HG02981 (cell line): ENCODE results near the gene CEP131.
"Not testable (repeated sequence)": the region's sequence is repeated elsewhere in the genome, so short reads cannot be mapped to it uniquely, and the experiment has no call there.

Experiments used
- ATAC-seq: cut with Tn5 transposase; IDR thresholded peaks from one replicate; pipeline ENCODE4 v1.9.1; 2021; ENCODE audit warnings: mild to moderate bottlenecking, moderate library complexity; ENCODE audit not compliant: unreplicated experiment

The CEP131 gene

GRCh38 chr17:81228834-81229665 is 6.3 kb upstream of the CEP131 start:
- ATAC-seq = no peak

- ATAC-seq = no peak
These were observed 5.7 kb upstream of the CEP131 start for GRCh38 chr17:81228420-81228819.

GRCh38 chr17:81227630-81228029 is 4.9 kb upstream of the CEP131 start:
- not testable (repeated sequence) for ATAC-seq

GRCh38 chr17:81223762-81224130 is 981 bp upstream of the CEP131 start:
- ATAC-seq = no peak

GRCh38 chr17:81222620-81222905 is 202 bp downstream of the CEP131 start:
- ATAC-seq = no peak

GRCh38 chr17:81221842-81222619 is 734 bp downstream of the CEP131 start:
- ATAC-seq = no peak

- no peak for ATAC-seq
These were observed 1.4 kb downstream of the CEP131 start for GRCh38 chr17:81221371-81221841.

GRCh38 chr17:81219476-81220180 is 3.1 kb downstream of the CEP131 start:
- ATAC-seq = no peak

- no peak for ATAC-seq
These were observed 3.8 kb downstream of the CEP131 start for GRCh38 chr17:81218991-81219390.

- no peak for ATAC-seq
These were observed 4.3 kb downstream of the CEP131 start for GRCh38 chr17:81218459-81218858.

GRCh38 chr17:81217491-81217890 is 5.3 kb downstream of the CEP131 start:
- ATAC-seq = no peak

GRCh38 chr17:81213978-81214377 is 8.8 kb downstream of the CEP131 start:
- no peak for ATAC-seq

GRCh38 chr17:81212365-81212764 is 10.4 kb downstream of the CEP131 start:
- no peak for ATAC-seq

GRCh38 chr17:81210868-81211267 is 11.9 kb downstream of the CEP131 start:
- no peak for ATAC-seq

GRCh38 chr17:81210466-81210865 is 12.3 kb downstream of the CEP131 start:
- ATAC-seq = no peak

- no peak for ATAC-seq
These were observed 13.6 kb downstream of the CEP131 start for GRCh38 chr17:81209141-81209540.

GRCh38 chr17:81208651-81209050 is 14.1 kb downstream of the CEP131 start:
- no peak for ATAC-seq

GRCh38 chr17:81207610-81208581 is 14.9 kb downstream of the CEP131 start:
- ATAC-seq = no peak

- ATAC-seq = no peak
These were observed 16.1 kb downstream of the CEP131 start for GRCh38 chr17:81206657-81207056.

- no peak for ATAC-seq
These were observed 16.6 kb downstream of the CEP131 start for GRCh38 chr17:81206166-81206565.
